Stimulated activated CD4-positive, alpha-beta T cell treated with anti-CD3 and anti-CD28 coated beads, Interleukin-1b, Interleukin-23, amount 100 ng/mL, for 48 hours (primary cell): Measurements from ENCODE around the gene SEMA4D.
"Not testable (repeated sequence)": the region's sequence is repeated elsewhere in the genome, so short reads cannot be mapped to it uniquely, and the experiment has no call there.

Experiments used
- DNase-seq: peaks from one replicate; pipeline ENCODE4 v3.0.0-alpha.2; 2020

SEMA4D gene

DNA sequence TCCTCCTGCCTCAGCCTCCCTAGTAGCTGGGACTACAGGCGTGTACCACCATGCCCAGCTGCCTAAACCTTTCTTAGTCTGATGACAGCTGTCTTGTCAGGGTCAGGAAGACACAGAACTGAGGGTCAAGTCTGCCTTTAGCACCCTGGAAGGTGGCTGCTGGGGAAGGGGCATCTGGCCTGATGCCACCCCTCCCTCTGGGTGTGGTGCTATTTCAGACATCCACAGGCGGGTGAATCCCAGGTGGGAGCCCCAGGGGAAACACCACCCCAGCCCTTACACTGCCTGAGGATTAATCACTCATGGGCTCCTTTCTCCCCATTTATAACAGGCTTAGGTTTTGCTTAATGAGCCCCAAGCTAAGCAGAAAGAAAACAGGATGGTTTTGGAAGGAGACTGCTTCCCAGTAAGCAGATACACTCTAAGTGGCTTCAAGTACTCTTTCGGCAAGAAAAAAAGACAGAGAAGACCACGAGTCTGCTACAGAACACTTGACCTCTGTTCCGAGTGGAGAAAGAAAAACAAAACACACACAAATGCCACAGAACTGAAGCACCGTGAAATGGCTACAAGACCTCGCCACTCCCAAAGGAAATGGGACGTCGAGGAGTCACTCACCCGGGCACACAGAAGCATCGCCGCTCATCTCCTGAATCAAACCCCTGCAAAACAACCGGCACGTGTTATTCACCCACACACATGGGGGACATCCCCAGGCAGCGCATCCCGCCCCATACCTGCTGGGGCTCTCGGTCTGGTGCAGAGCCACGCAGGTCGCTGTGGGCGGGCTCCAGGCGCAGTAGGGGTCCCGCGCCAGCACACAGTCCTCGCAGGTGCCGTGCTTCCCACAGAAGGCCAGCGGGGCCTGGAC is 117.2 kb downstream of the SEMA4D start:
- no peak for DNase-seq

DNA sequence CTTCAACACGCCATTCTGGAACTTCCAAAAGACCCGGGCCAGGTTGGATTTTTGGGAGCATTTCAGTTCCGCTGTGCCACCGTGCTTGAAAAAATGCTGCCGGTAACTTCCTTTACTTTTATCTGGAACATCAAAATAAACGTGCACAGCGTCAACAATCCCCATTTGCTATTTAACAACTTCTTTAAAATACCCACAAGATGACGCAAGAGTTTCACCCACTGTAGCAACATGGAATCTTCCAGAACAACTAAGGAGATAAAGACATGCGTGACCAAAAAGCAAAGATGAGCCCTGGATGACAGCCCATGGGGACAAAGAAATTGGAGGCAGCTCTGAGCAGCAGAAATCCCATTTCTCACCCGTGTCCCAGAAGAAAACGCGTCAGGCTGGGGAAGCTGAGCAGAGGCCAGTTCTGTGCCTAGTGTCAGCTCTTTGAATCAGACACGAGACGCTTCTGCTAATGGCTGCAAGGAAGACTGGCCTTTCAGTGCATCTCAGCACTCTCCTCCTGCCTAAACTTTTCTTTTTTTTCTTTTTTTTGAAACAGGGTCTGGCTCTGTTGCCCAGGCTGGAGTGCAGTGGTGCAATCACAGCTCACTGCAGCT is 118.3 kb downstream of the SEMA4D start:
- no peak for DNase-seq

DNA sequence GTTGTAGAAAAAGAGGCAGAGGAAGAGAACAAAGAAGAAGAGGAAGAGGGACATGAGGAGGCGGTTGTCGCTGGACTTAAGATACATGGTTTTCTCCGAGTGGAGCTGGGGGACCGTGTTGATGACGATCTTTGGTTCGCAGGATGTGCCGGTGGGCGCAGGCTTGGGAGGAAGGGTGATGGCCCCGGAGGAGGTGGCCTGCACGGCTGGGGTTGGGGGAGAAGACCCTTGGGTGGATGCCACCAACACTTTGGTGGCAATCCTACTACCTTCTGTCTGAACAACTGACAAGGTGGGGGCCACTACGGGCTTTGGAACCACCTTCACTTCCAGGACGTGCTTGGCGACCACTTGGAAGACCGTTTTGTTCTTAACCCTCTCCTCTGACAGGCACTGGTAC is 118.9 kb downstream of the SEMA4D start:
- no peak for DNase-seq

DNA sequence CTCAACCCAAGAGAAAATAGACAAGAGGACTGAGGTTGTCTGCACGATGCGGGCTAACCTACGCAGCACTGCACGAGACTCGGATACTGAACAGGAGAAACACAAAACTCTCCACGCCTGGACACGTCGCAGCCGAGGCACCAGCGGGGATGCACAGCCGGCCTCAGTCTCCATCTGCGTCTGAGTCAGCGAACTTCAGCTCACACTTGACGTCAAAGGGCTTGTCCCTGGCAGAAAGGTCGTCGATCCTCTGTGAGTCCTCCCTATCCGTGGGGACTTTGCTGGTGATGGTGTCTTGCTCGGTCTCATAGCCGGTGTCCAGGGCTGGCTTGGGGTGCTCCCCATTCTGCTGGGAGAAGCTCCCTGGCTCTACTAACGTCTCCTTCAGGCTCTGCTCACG is 119.4 kb downstream of the SEMA4D start:
- no peak for DNase-seq

DNA sequence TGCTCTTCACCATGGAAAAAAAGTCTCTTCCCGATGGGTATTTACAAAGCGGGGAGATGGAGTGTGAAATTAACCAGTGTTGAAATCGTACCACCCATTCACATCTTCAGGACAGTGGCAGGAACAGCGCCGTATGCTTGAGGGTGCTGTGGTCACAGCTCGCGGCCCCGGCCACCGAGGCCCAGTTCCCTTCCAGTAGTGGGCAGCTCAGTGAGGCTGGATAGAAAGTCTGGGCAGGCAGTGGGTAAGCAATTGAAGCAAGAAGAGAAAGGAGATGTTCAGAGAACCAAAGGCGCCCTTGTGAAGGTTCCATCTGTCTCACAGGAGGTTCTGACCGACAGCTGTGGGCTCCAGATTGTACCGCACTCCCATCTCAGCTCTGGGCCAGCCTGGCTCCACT is 120.5 kb downstream of the SEMA4D start:
- no peak for DNase-seq

DNA sequence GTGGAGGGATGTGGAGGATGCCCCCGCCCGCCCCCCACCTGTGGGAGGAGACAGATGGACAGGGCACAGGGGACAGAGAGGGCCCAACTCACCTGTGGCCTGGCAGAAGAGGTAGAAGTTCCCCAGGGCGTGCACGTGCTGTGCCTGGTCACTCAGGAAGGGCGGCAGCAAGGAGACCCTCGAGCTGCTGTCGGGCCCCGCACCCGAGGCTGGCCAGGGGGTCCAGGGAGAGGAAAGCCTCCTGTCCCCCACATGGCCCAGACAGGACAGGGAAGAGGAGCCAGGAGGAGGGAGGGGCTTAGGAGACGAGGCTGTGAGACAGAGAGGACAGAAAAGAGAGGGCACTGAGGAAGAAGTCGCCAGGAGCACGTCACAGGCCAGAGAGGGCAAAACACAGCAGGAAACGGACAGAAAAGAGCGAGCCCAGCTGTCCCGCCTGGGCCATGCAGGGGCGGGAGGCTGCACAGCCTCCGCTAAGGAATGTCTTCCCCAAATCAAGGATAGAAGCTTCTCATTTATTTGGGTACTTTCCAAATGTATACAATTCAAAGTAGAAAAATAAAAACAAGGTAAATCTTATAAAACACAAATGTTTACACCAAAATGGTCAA is 121.1 kb downstream of the SEMA4D start:
- no peak for DNase-seq

DNA sequence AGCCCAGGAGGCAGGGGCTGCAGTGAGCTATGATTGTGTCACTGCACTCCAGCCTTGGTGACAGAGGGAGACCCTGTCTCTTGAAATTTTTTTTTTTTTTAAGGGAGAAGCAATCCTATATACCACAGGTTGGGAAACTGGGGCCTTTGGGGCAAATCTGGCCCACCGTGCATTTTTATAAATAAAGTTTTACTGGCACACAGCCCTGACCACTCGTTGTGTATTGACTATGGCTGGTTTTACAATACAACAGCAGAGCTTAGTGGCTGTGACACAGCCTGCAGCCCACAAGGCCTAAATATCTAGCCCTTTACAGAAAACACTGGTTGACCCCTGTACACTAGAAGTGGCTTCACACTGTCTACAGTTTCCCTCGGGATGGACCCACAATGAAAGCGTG is 121.6 kb downstream of the SEMA4D start:
- DNase-seq: no peak

DNA sequence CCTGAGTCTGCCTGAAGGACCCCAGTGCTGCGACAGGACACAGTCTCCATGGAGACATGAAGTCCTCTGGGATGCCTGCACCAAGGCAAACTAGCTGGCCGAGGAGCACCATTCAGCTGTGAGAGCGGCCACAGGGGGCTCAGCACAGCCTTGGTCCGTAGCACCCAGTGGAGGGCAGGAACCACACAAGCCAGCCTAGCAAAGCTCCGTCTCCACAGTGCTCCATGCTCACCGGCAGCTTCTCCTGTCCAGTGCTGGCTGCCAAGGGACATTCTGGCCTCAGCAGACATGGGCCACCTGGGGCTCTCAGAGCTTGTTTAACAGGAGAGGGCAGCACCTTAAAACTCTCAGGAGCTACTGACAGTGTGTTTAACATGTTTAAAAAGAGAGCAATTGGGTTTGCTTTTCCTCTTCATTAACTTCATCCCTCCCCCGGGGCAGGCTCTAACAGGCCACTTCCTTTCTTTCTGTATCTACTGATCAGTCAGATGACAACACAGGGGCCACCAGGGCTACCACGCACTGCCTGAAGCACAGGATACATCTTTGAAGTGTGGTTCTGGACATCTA is 122.6 kb downstream of the SEMA4D start:
- DNase-seq: no peak

DNA sequence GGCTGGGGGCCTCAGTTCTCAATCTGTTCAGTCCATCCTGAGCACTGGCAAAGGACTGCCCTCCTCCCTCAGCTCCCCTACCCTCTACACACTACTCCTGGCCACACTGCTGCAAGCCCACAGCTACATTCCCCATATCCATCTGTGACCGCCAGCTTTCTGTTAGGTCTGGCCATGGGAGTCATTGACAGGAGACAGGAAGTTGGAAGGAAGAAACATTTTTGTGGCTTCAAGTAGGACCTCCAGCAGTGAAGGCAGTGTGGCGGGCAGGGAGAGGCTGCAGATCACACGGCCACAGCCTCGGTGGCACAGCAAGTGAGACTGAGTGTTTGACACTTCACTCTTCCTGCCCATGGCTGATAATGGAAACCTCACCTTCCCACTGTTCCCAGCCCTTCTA is 123.7 kb downstream of the SEMA4D start:
- no peak for DNase-seq

DNA sequence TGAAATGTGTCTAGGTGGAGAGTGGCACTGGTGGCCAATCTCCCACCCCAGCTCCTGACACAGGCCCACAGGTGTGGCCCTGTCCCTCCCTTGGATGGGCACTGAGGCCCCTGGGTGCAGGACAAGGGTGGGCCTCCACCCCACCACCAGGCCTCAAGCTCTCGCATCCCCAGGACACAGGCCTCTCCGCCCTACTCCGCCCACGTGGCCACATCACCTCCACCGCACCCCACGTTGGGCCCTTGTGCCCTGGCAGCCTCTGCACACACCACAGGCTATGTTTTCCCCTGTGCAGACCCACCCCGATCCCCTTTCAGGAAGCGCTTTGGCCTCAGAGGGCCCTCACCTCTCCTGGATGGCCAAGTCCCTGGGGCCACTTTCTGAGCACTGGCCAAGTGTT is 124.9 kb downstream of the SEMA4D start:
- no peak for DNase-seq

DNA sequence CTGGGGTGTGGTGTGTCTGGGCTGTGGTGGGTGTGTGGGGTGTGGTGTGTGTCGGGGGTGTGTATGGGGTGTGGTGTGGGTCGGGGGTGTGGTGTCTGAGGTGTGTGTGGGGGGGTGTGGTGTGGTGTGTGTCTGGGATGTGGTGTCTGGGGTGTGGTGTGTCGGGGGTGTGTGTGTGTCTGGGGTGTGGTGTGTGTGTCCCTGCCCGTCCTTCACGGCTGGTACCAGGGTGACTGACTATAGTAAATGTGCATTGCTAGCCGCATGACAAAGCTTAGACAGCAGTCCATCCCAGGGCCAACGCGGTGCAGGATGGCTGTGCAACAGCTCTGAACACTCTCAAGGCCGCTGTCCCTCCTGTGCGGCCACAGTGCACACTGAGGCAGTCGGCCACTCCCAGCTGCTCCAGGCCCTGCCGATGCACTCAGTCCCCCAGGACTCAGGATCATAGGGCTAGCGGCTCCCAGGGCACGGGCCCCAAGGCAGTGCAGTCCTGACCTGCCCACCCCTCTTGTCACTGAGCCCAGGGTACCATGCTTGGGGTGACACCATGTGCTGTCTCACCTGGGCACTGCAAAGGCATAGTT is 125.6 kb downstream of the SEMA4D start:
- DNase-seq: peak; percentile 35

DNA sequence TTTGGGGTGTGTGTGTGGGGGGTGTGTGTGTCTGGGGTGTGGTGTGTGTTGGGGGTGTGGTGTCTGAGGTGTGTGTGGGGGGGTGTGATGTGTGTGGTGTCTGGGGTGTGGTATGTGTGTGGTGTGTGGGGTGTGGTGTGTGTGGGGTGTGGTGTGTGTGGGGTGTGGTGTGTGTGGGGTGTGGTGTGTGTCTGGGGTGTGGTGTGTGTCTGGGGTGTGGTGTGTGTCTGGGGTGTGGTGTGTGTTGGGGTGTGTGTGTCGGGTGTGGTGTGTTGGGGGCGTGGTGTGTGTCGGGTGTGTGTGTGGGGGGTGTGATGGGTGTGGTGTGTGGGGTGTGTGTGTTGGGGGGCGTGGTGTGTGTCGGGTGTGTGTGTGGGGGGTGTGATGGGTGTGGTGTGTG is 126.1 kb downstream of the SEMA4D start:
- not testable (repeated sequence) for DNase-seq

DNA sequence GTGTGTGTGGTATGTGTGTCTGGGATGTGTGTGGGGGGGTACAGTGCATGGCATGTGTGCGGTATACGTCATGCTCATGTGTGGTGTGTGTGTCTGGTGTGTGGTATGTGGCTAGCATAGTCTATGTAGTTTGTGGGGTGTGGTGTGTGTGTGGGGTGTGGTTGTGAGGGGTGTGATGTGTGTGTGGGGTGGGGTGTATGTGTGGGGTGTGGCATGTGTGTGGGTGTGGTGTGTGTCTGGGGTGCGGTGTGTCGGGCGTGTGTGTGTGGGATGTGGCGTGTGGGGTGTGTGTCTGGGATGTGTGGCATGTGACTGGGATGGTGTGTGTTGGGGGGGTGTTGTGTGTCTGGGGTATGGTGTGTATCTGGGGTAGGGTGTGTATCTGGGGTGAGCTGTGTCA is 127.3 kb downstream of the SEMA4D start:
- no peak for DNase-seq

DNA sequence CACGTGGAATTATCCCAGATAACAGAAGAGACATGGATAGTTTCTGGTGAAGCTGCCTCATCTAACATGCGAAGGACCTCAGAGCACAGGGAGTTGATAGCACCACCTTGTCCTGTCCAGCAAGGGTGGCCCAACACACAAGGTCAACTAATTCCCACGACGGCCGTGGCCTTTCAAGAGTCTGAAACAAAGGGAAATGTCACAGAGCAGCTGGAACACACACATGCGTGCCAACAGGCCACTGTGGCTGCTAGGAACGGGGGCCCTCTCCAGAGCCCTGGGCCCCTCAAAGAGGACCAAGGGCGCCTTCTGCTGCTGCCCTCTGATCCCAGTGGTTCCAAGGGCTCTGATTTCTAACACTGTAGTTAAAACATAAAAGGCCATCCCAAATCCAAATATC is 128.9 kb downstream of the SEMA4D start:
- DNase-seq: no peak

DNA sequence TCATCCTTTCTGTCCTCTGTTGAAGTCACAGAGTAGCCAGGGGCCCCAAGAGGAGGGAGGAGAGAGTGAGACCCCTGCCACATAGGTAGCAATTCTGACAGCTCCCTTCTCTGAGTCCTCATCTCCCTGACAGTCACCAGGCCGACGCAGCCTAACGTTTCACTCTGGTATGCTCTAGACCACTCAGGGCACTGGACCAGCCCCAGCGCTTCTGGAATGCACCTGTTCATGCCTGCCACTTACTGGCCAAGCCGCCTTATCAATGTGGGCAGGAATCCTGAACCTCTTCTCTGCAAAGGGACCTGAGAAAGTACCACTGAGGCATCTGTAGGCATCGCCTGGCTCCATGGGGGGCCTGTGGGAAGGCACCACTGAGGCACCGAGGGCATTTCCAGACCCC is 129.4 kb downstream of the SEMA4D start:
- DNase-seq: no peak

DNA sequence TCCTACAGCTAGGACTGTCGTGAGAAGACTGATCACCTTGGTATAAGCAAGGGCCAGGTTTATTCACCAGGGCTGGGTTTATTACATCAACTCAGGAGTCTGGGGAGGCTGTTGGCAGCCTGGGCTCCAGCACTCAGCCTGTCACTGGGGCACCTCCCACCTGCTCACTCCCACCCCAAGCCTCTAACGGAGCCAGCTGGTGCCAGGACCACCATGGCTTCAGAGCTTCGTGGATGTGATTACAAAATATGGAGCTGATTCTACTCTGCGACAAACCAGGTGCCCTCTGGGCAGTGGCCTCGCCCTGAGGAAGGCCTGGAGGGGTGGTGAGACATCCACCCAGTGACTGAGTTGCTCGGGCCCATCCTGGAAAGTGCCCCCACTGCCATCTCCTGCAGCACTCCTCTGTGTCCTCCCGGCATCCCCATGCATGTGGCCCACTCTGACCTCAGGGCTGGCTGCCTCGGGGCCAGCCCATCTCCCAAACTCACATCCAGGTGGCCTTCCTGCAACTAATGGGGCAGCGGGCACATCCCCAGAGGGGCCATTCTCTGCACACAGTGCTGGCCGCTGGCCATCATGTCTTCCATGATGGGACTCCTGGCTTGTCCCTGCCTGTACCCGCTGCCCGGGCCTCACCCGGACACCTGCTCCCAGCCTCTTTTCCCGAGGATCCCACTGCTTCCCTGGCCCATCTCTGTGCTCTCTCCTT is 130.0 kb downstream of the SEMA4D start:
- no peak for DNase-seq

DNA sequence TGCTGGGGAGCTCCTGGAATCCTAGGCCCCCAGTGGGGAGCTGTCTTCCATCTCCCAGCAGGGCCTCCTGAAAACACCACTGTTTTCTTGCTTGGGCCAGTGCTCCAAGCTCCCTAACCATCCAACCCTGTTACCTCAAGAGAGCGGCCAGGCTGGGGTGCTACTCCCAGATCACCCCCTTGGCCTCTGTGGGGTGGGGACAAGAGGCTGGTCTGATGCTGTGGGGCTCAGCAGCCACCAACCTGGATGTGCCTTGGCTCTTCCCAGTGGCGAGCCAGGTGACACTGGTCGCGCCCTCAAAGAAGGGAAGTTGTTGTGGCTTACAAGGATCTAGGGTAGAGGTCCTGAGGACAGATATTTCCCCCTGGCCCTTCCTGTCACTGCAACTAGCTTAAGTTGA is 130.6 kb downstream of the SEMA4D start:
- DNase-seq: no peak

DNA sequence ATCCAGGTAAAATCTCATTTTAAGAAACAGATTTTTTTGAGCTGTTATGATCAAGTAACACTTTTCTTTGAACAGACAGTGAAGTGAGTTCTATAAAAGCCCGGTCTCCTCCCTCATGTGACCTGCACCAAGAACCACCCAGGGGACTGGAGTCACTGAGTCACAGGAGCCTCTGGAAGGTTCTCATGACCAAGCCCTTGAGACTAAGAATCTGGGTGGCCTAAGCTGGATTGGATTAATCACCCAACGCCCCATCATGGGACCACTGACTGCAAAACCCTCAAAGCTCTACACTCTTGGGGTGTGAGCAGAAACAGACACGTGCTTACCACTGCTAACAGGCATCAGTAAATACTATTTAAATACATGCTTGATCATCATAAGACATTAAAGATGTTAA is 131.2 kb downstream of the SEMA4D start:
- peak; percentile 50 for DNase-seq

DNA sequence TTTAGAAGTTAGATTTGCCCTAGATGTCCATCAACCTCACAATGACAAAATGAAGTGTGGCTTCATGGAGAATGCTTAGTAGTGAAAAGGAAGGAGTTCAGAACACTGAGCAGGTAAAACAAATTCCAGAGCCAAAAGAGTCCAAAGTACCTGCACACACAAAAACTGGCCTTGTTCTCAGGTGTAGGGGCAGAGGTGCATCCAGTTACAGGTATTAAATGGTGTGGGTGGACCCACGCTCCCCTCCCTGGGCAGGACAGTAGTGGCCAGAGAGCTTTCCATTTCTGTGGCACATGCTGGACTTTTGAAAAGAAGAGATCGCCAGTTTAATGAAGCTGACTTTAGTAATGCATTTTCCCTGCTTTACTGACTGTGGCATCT is 132.4 kb downstream of the SEMA4D start:
- DNase-seq: no peak

DNA sequence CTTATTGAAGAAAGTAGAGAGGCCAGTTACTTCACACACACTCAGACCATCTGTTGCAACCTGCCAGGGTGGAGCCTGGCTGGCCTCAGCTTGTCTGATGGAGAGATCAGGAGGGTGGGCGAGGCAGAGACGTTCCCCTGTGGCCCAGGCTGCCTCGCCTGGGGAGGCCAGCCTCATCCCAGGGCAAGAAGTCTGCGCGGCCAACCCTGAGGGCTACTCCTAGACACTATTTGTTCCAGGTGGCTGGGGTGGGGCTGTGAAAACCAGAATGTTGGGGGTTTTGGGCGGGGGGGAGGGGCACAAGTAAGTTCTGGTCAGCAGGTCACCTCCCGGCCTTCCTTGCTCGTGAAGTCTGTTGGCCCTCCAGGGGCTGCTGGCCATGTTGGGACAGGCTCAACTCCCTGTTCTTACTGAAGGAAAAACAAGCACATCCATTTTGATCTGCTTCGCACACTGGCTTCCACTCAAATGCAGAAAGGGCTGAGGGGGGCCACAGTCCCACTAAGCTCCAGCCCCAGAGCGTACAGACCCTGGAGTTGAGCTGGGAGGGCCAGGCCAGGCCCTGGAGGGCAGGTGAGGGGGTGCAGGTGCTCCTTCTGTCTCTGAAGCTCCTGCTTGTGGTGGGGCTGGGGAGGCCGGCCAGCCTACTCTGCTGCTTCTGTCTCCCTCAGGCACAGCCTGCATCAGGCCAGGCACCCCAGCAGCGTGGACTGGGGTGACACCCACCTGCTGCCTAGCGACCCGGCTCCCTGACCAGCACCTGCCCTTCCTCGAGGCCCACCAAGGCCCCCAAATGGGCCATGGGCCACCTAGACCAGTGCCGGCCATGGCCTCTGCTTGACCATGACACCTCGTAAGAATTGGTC is 133.0 kb downstream of the SEMA4D start:
- DNase-seq: no peak

DNA sequence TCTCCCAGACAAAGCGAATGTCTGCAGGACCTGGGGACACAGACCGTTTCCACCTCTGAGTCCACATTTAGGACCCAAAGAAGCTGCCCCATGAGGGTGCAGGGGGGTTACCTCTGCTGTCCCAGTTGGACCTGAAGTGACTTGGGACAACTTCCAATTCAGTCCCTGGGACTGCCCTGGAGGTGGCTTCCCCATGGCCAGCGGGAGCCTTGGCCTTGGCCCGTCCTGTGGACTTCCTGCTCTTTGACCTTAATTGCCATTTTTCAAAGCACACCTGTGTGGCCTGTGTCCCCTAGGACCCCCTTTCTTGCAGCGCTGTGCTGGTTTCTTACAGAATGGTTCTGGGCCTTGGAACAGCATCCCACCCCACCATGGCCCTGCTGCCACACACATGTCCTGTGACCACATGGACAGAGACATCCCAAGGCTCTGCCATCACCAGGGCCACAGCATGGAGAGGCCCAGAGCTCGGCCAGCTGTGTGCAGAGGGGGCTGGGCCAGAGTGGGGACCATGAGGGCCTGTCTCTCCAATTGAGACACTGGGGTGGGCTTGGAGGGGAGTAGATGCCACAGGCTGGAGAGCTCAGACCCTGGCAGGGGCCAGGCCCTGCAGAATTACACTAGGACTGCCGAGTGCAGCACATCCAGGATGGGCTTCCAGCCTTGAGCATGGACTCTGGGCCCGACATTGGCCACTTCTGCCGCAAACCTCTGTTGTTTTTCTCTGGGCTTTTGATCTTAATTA is 133.8 kb downstream of the SEMA4D start:
- DNase-seq: no peak
